HCT116 (cell line): ENCODE data around the gene SERPINC1. TPM values are rescaled to one million over a fixed set of nuclear protein-coding genes. Genes with fewer than 3 reads are reported as not detected.
A peak's percentile ranks its signal among the peaks of the same experiment; 100 is the strongest.

Experiments
- ATAC-seq: fragments of 200-7000 bp; cut with Tn5 transposase; 2 replicates; pipeline ENCODE4 v1.9.1; 2020; ENCODE audit warnings: mild to moderate bottlenecking, moderate library complexity
- BruUV-seq: library from RNA; stranded (reverse); fragments of 400-500 nt; replicated peaks from 2 replicates; lab custom pipeline; 2021; lab: Mats Ljungman, UMichigan
- CTCF ChIA-PET: fragments of 300-600 bp; sonication (Branson Sonifier 250); formaldehyde crosslinking; loops from one replicate; lab custom pipeline; 2021; ENCODE audit warnings: antibody characterized with exemption; lab: Charles Lee
- POLR2A ChIA-PET: fragments of 300-600, 350-600 bp; sonication (Branson Sonifier 250); formaldehyde crosslinking; loops from one replicate; lab custom pipeline; 2021; ENCODE audit warnings: antibody characterized with exemption; lab: Charles Lee
- RAD21 ChIA-PET, 2 experiments: fragments of 300-600 bp; sonication (Branson Sonifier 250); formaldehyde crosslinking; loops; one replicate each; lab custom pipeline; 2023; ENCODE audit warnings: low total read pairs in 2 of 2; ENCODE audit not compliant: uncharacterized antibody in 2 of 2, unreplicated experiment in 2 of 2, low non-redundant PET in 1 of 2; lab: Charles Lee
- DNase-seq: peaks from one replicate; pipeline ENCODE4 v3.0.0-alpha.2; 2010; ENCODE audit warnings: low read depth, low spot score
- H2AFZ ChIP-seq: fragments of 200-600 bp; shearing (Covaris generic), sonication (generic); 2 replicates; pipeline ENCODE4 v1.6.1; 2017; ENCODE audit warnings: low read depth, mixed run types, mixed read lengths, antibody characterized with exemption, low read length; ENCODE audit not compliant: poor library complexity, severe bottlenecking
- H3K27ac ChIP-seq: 2 replicates; pipeline ENCODE4 v1.5.1; 2012; ENCODE audit warnings: low read depth, low read length
- H3K27me3 ChIP-seq: fragments of 200-600 bp; sonication (generic); 2 replicates; pipeline ENCODE4 v1.6.1; 2016; ENCODE audit warnings: mixed run types, low read length, mixed read lengths; ENCODE audit not compliant: insufficient read depth
- H3K36me3 ChIP-seq, 2 experiments: fragments of 200-500 bp in 1 of 2; fragments of 200-600 bp in 1 of 2; sonication (Bioruptor generic) in 1 of 2; sonication (generic) in 1 of 2; 2 replicates each; pipeline versions ENCODE4 v1.5.1 to v1.6.1; 2014 to 2016; ENCODE audit warnings: low read length in 2 of 2, inconsistent platforms in 1 of 2, mixed read lengths in 1 of 2, mixed run types in 1 of 2; ENCODE audit not compliant: insufficient read depth in 2 of 2, control insufficient read depth in 1 of 2
- H3K4me1 ChIP-seq, 2 experiments: fragments of 200-600 bp in 1 of 2; sonication (generic) in 1 of 2; 2 replicates each; pipeline versions ENCODE4 v1.5.1 to v1.6.1; 2012 to 2017; ENCODE audit warnings: low read length in 2 of 2, inconsistent platforms in 1 of 2, mild to moderate bottlenecking in 1 of 2, mixed read lengths in 1 of 2, mixed run types in 1 of 2, moderate library complexity in 1 of 2; ENCODE audit not compliant: insufficient read depth in 2 of 2, control insufficient read depth in 1 of 2
- H3K4me2 ChIP-seq: fragments of 200-600 bp; sonication (generic); 2 replicates; pipeline ENCODE4 v1.6.1; 2017; ENCODE audit warnings: mixed run types, low read length, mixed read lengths
- H3K4me3 ChIP-seq, 2 experiments: fragments of 200-600 bp in 1 of 2; sonication (generic) in 1 of 2; replicated peaks in 1 of 2; 2 replicates each; pipeline ENCODE4 v1.5.1; 2011 to 2016; ENCODE audit warnings: low read length in 2 of 2, control low read depth in 1 of 2, low read depth in 1 of 2, mild to moderate bottlenecking in 1 of 2, mixed read lengths in 1 of 2, mixed run types in 1 of 2
- H3K79me2 ChIP-seq: fragments of 200-600 bp; sonication (generic); 2 replicates; pipeline ENCODE4 v1.6.1; 2017; ENCODE audit warnings: mild to moderate bottlenecking, mixed run types, low read length, moderate library complexity, mixed read lengths; ENCODE audit not compliant: insufficient read depth
- H3K9ac ChIP-seq: fragments of 200-600 bp; sonication (generic); 2 replicates; pipeline ENCODE4 v1.6.1; 2016; ENCODE audit warnings: low read length, mixed read lengths
- H3K9me2 ChIP-seq: fragments of 200-600 bp; sonication (generic), shearing (Covaris generic); 2 replicates; pipeline ENCODE4 v1.6.1; 2017; ENCODE audit warnings: mixed run types, mild to moderate bottlenecking, moderate library complexity; ENCODE audit not compliant: insufficient read depth
- H3K9me3 ChIP-seq, 2 experiments: fragments of 200-500 bp in 1 of 2; fragments of 200-600 bp in 1 of 2; sonication (Bioruptor generic) in 1 of 2; sonication (generic) in 1 of 2; 2 replicates each; pipeline ENCODE4 v1.6.1; 2014 to 2017; ENCODE audit warnings: low read length in 2 of 2, mixed read lengths in 2 of 2, inconsistent platforms in 1 of 2, low read depth in 1 of 2, mild to moderate bottlenecking in 1 of 2, mixed run types in 1 of 2, moderate library complexity in 1 of 2; ENCODE audit not compliant: control insufficient read depth in 1 of 2, insufficient read depth in 1 of 2
- H4K20me1 ChIP-seq: fragments of 200-600 bp; sonication (generic), shearing (Covaris generic); 2 replicates; pipeline ENCODE4 v1.6.1; 2017; ENCODE audit warnings: mixed run types, mild to moderate bottlenecking, moderate library complexity; ENCODE audit not compliant: insufficient read depth
- CBX3 ChIP-seq: IDR thresholded peaks from 2 replicates; pipeline ENCODE4 v1.6.1; 2012; ENCODE audit warnings: low read depth
- CEBPB ChIP-seq: IDR thresholded peaks from 2 replicates; pipeline ENCODE4 v1.6.1; 2012; ENCODE audit warnings: low read depth
- EGR1 ChIP-seq: IDR thresholded peaks from 2 replicates; pipeline ENCODE4 v1.6.1; 2012; ENCODE audit warnings: low read depth
- ELF1 ChIP-seq: IDR thresholded peaks from 2 replicates; pipeline ENCODE4 v1.6.1; 2012; ENCODE audit warnings: low read depth, borderline replicate concordance
- EZH2 ChIP-seq: fragments of 200-600 bp; sonication (generic); IDR thresholded peaks from 2 replicates; pipeline ENCODE4 v1.6.1; 2017; ENCODE audit warnings: antibody characterized with exemption, mixed run types
- EZH2phosphoT487 ChIP-seq: fragments of 200-600 bp; IDR thresholded peaks from 2 replicates; pipeline ENCODE4 v1.6.1; 2018; ENCODE audit warnings: antibody characterized with exemption, borderline replicate concordance
- FOSL1 ChIP-seq: IDR thresholded peaks from 2 replicates; pipeline ENCODE4 v1.6.1; 2012; ENCODE audit warnings: low read depth
- JUND ChIP-seq: IDR thresholded peaks from 2 replicates; pipeline ENCODE4 v1.6.1; 2012
- MAX ChIP-seq: IDR thresholded peaks from 2 replicates; pipeline ENCODE4 v1.6.1; 2012
- POLR2A ChIP-seq: IDR thresholded peaks from 2 replicates; pipeline ENCODE4 v1.7.0; 2011; ENCODE audit warnings: borderline replicate concordance; ENCODE audit not compliant: insufficient read depth, insufficient read length; ENCODE audit errors: extremely low read depth
- POLR2AphosphoS5 ChIP-seq: IDR thresholded peaks from 2 replicates; pipeline ENCODE4 v1.6.1; 2011; ENCODE audit warnings: mild to moderate bottlenecking, low read depth, low read length, moderate library complexity
- RAD21 ChIP-seq: IDR thresholded peaks from 2 replicates; pipeline ENCODE4 v1.6.1; 2012; ENCODE audit warnings: low read depth, mild to moderate bottlenecking
- REST ChIP-seq: IDR thresholded peaks from 2 replicates; pipeline ENCODE4 v1.6.1; 2012; ENCODE audit warnings: low read depth
- SIN3A ChIP-seq: IDR thresholded peaks from 2 replicates; pipeline ENCODE4 v1.6.1; 2012; ENCODE audit warnings: low read depth
- SP1 ChIP-seq: IDR thresholded peaks from 2 replicates; pipeline ENCODE4 v1.6.1; 2012; ENCODE audit warnings: low read depth
- SRF ChIP-seq: IDR thresholded peaks from 2 replicates; pipeline ENCODE4 v1.6.1; 2012; ENCODE audit warnings: low read depth
- TCF7L2 ChIP-seq: IDR thresholded peaks from 2 replicates; pipeline ENCODE4 v1.7.0; 2011; ENCODE audit warnings: borderline replicate concordance, inconsistent platforms; ENCODE audit not compliant: insufficient read depth, insufficient read length; ENCODE audit errors: extremely low read depth
- YY1 ChIP-seq: IDR thresholded peaks from 2 replicates; pipeline ENCODE4 v1.6.1; 2011; ENCODE audit warnings: low read length, low read depth, moderate library complexity, mild to moderate bottlenecking; ENCODE audit not compliant: insufficient replicate concordance; ENCODE audit errors: extremely low read depth
- ZFX ChIP-seq: fragments of 450-650 bp; IDR thresholded peaks from 2 replicates; pipeline ENCODE4 v1.6.1; 2017
- ZNF274 ChIP-seq: fragments of 200-500 bp; sonication (Bioruptor generic); IDR thresholded peaks from 2 replicates; pipeline ENCODE4 v1.6.1; 2014; ENCODE audit warnings: mild to moderate bottlenecking, low read depth, low read length, inconsistent platforms
- intact Hi-C: fragments of 100-400 bp; cut with micrococcal nuclease; formaldehyde crosslinking; loops from 2 replicates; pipeline ENCODE4 v1.10.0; 2022
- total RNA-seq: library from RNA; stranded (reverse); gene quantifications from one replicate; pipeline ENCODE4 v1.2.1, GENCODE V29; 2021; ENCODE audit not compliant: unreplicated experiment
- TF ChIP-seq, protein P1 (sequence below): IDR thresholded peaks from 2 replicates; pipeline ENCODE4 v1.6.1; 2011; ENCODE audit warnings: mild to moderate bottlenecking, low read length, moderate library complexity; ENCODE audit not compliant: insufficient replicate concordance; ENCODE audit errors: extremely low read depth
- TF ChIP-seq, protein P2 (sequence below): IDR thresholded peaks from 2 replicates; pipeline ENCODE4 v1.6.1; 2012

The SERPINC1 gene
- total RNA-seq, 1 experiment from 2014 or later: 0.61 TPM

DNA sequence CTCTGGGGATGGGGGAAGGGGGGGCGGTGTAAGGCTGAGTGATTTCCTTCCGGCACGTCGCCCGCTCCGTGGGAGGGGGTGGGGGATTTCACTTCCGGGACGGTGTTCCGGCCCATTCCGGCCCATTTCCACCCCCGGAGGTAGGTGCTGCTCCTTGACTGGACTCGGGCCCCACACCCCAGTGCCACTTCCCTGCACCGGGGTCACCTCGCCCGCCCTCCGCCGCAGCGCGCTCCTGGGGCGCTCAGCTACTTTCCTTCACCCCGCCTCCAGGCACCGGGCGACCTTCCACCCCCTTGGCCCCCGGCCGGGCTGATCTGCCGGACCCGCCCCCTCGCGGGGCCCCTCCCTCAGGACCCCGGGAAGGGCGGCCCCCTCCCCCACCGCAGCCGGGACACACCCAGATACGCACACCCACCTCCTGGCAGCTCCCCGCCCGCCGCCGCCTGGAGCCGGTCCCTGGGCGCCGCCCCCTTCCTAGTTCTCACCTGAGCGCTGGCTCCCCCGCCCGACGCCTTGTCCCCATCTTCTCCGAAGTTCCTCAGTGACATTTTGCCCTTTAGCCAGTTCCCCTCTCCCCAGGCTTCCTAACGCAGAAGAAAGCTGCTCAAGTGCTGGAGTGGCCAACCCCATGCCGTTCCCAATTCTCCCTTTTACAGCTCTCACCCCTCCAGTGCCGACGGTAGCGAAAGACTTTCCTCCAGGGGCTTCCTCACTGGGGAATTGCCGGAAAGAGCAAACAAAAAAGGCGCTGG lies 48.7 kb downstream of the SERPINC1 start, which contains the start of gene ZBTB37:
Gene ZBTB37, plus strand, starts transcription at position 115 of the 755 bp plus-strand sequence. CDS start 1,846 bp downstream, outside the sequence.
- Histone ChIP-seq H3K9ac (peak within 1 kb of the TSS; percentile 94), H3K4me2 (peak within 1 kb of the TSS; percentile 95), H3K27me3 (no peaks in the 10 kb centered on the region), H3K9me2 (no peaks in the 10 kb centered on the region), H2AFZ (peak within 1 kb of the TSS; percentile 69), H4K20me1 (peaks cover 32% of the 10 kb centered on the region; the same call in 1 of the 2 replicates), H3K79me2 (peaks cover 38% of the 10 kb centered on the region), H3K36me3 (peaks cover 33 to 42% of the 10 kb centered on the region in 2 experiments), H3K4me1 (peaks cover 11 to 34% of the 10 kb centered on the region in 2 experiments; a peak in 3 of 4 replicates), H3K9me3 (no peaks in the 10 kb centered on the region), H3K4me3 (peak within 1 kb of the TSS; percentile 69 to 94), H3K27ac (peak within 1 kb of the TSS; percentile 91)
- BruUV-seq: no TSS peak
- ATAC-seq (peak; percentile 76), DNase-seq (peak; percentile 79)
- CTCF ChIA-PET: no interaction called here
- POLR2A ChIA-PET: interaction anchor here (0.6 to 1.9 kb wide), 9 partner anchors 8 to 1131 kb away, joined by 3 to 11 read pairs (median 4); partner anchors contain the start of gene RC3H1
- RAD21 ChIA-PET: no interaction called here
- intact Hi-C loops: loop anchor here (2.0 to 10.0 kb wide), 2 partner anchors 206 to 346 kb away; no protein-coding TSS in a partner anchor
- TF ChIP-seq CEBPB (no peak), POLR2A (no peak), SIN3A (peak; percentile 77), ZNF274 (no peak), FOSL1 (no peak), POLR2AphosphoS5 (peak; percentile 61; the same call in 1 of the 2 replicates), EGR1 (peak; percentile 77), SRF (no peak), JUND (no peak), ZFX (no peak), REST (no peak), RAD21 (peak; percentile 39), CBX3 (peak; percentile 12; the same call in 1 of the 2 replicates), YY1 (peak; percentile 40), EZH2phosphoT487 (no peak), ELF1 (peak; percentile 45; the same call in 1 of the 2 replicates), SP1 (peak; percentile 35; the same call in 1 of the 2 replicates), MAX (no peak; the same call in 1 of the 2 replicates), EZH2 (no peak), TCF7L2 (peak; percentile 30)
- TF ChIP-seq, protein P1, sequence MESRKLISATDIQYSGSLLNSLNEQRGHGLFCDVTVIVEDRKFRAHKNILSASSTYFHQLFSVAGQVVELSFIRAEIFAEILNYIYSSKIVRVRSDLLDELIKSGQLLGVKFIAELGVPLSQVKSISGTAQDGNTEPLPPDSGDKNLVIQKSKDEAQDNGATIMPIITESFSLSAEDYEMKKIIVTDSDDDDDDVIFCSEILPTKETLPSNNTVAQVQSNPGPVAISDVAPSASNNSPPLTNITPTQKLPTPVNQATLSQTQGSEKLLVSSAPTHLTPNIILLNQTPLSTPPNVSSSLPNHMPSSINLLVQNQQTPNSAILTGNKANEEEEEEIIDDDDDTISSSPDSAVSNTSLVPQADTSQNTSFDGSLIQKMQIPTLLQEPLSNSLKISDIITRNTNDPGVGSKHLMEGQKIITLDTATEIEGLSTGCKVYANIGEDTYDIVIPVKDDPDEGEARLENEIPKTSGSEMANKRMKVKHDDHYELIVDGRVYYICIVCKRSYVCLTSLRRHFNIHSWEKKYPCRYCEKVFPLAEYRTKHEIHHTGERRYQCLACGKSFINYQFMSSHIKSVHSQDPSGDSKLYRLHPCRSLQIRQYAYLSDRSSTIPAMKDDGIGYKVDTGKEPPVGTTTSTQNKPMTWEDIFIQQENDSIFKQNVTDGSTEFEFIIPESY: no peak
- TF ChIP-seq, protein P2, sequence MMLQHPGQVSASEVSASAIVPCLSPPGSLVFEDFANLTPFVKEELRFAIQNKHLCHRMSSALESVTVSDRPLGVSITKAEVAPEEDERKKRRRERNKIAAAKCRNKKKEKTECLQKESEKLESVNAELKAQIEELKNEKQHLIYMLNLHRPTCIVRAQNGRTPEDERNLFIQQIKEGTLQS: no peak
